Measurements from ENCODE around the gene NAGLU.

The NAGLU gene

DNA sequence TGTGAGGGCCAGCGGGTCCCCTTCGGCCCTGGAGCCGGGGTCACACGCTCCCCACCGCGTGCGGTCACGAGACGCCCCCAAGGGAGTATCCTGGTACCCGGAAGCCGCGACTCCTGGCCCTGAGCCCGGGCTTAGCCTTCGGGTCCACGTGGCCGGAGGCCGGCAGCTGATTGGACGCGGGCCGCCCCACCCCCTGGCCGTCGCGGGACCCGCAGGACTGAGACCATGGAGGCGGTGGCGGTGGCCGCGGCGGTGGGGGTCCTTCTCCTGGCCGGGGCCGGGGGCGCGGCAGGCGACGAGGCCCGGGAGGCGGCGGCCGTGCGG lies at the start of gene NAGLU:
Gene NAGLU, plus strand, starts transcription at position 194 of the 324 bp plus-strand sequence. Its CDS starts 32 bp downstream, at position 226.
- Histone ChIP-seq H3K4me1 (ENCODE audit: insufficient read depth, insufficient read length) (peaks cover 13% of the 10 kb centered on the region), H3K36me3 (ENCODE audit: insufficient read depth, insufficient read length, low read length) (peaks cover 23% of the 10 kb centered on the region), H3K9me3 (ENCODE audit: insufficient read depth, low read length) (no peaks in the 10 kb centered on the region), H3K9ac (ENCODE audit: insufficient read length, low read depth) (peak within 1 kb of the TSS; percentile 85), H3K4me3 (ENCODE audit: insufficient read length, low read depth) (peak within 1 kb of the TSS; percentile 75), H3K27me3 (ENCODE audit: insufficient read depth, insufficient read length) (peaks cover 4% of the 10 kb centered on the region)
- peak; percentile 71 for DNase-seq (ENCODE audit: low read depth, low spot score)
- no peak for TF ChIP-seq SUZ12 (IDR thresholded peaks at IDR 0.05; ENCODE audit: extremely low read depth, insufficient read depth, insufficient read length)
- TF ChIP-seq ZNF274 (IDR thresholded peaks at IDR 0.05; ENCODE audit: low read depth, low read length): no peak
- no peak for TF ChIP-seq YY1 (IDR thresholded peaks at IDR 0.05; ENCODE audit: insufficient read depth, insufficient read length)

- H3K27me3 ChIP-seq (ENCODE audit: insufficient read depth, insufficient read length): no peaks in the 10 kb centered on the region
- H3K36me3 ChIP-seq (ENCODE audit: insufficient read depth, insufficient read length, low read length): peaks cover 80% of the 10 kb centered on the region
- no peak for TF ChIP-seq SUZ12 (IDR thresholded peaks at IDR 0.05; ENCODE audit: extremely low read depth, insufficient read depth, insufficient read length)
- TF ChIP-seq ZNF274 (IDR thresholded peaks at IDR 0.05; ENCODE audit: low read depth, low read length): no peak
- no peak for TF ChIP-seq YY1 (IDR thresholded peaks at IDR 0.05; ENCODE audit: insufficient read depth, insufficient read length)
- H3K9me3 ChIP-seq (ENCODE audit: insufficient read depth, low read length): no peaks in the 10 kb centered on the region
- H3K4me3 ChIP-seq (ENCODE audit: insufficient read length, low read depth): no peak overlapping the region
- no peak for DNase-seq (ENCODE audit: low read depth, low spot score)
- H3K9ac ChIP-seq (ENCODE audit: insufficient read length, low read depth): no peak overlapping the region
- no peaks in the 10 kb centered on the region for H3K4me1 ChIP-seq (ENCODE audit: insufficient read depth, insufficient read length)
Observed at GRCh38 chr17:42488032-42488431, 48.0 kb upstream of the NAGLU start.

GRCh38 chr17:42493319-42493718 lies 42.7 kb upstream of the NAGLU start:
- Histone ChIP-seq H3K4me3 (ENCODE audit: insufficient read length, low read depth) (no peak overlapping the region), H3K9ac (ENCODE audit: insufficient read length, low read depth) (no peak overlapping the region), H3K36me3 (ENCODE audit: insufficient read depth, insufficient read length, low read length) (peaks cover 77% of the 10 kb centered on the region), H3K27me3 (ENCODE audit: insufficient read depth, insufficient read length) (no peaks in the 10 kb centered on the region), H3K9me3 (ENCODE audit: insufficient read depth, low read length) (no peaks in the 10 kb centered on the region), H3K4me1 (ENCODE audit: insufficient read depth, insufficient read length) (no peaks in the 10 kb centered on the region)
- no peak for DNase-seq (ENCODE audit: low read depth, low spot score)
- TF ChIP-seq SUZ12 (IDR thresholded peaks at IDR 0.05; ENCODE audit: extremely low read depth, insufficient read depth, insufficient read length): no peak
- TF ChIP-seq YY1 (IDR thresholded peaks at IDR 0.05; ENCODE audit: insufficient read depth, insufficient read length): no peak
- TF ChIP-seq ZNF274 (IDR thresholded peaks at IDR 0.05; ENCODE audit: low read depth, low read length): no peak

- peaks cover 71% of the 10 kb centered on the region for H3K36me3 ChIP-seq (ENCODE audit: insufficient read depth, insufficient read length, low read length)
- H3K9ac ChIP-seq (ENCODE audit: insufficient read length, low read depth): no peak overlapping the region
- H3K27me3 ChIP-seq (ENCODE audit: insufficient read depth, insufficient read length): no peaks in the 10 kb centered on the region
- H3K4me1 ChIP-seq (ENCODE audit: insufficient read depth, insufficient read length): no peaks in the 10 kb centered on the region
- no peaks in the 10 kb centered on the region for H3K9me3 ChIP-seq (ENCODE audit: insufficient read depth, low read length)
- H3K4me3 ChIP-seq (ENCODE audit: insufficient read length, low read depth): no peak overlapping the region
- TF ChIP-seq ZNF274 (IDR thresholded peaks at IDR 0.05; ENCODE audit: low read depth, low read length) (no peak), YY1 (IDR thresholded peaks at IDR 0.05; ENCODE audit: insufficient read depth, insufficient read length) (no peak), SUZ12 (IDR thresholded peaks at IDR 0.05; ENCODE audit: extremely low read depth, insufficient read depth, insufficient read length) (no peak)
- no peak for DNase-seq (ENCODE audit: low read depth, low spot score)
Observed at GRCh38 chr17:42494673-42495072, 41.4 kb upstream of the NAGLU start.

- Histone ChIP-seq H3K9ac (ENCODE audit: insufficient read length, low read depth) (no peak overlapping the region), H3K4me3 (ENCODE audit: insufficient read length, low read depth) (no peak overlapping the region), H3K27me3 (ENCODE audit: insufficient read depth, insufficient read length) (no peaks in the 10 kb centered on the region), H3K9me3 (ENCODE audit: insufficient read depth, low read length) (no peaks in the 10 kb centered on the region), H3K4me1 (ENCODE audit: insufficient read depth, insufficient read length) (no peaks in the 10 kb centered on the region), H3K36me3 (ENCODE audit: insufficient read depth, insufficient read length, low read length) (peaks cover 72% of the 10 kb centered on the region)
- no peak for DNase-seq (ENCODE audit: low read depth, low spot score)
- TF ChIP-seq YY1 (IDR thresholded peaks at IDR 0.05; ENCODE audit: insufficient read depth, insufficient read length) (no peak), SUZ12 (IDR thresholded peaks at IDR 0.05; ENCODE audit: extremely low read depth, insufficient read depth, insufficient read length) (no peak), ZNF274 (IDR thresholded peaks at IDR 0.05; ENCODE audit: low read depth, low read length) (no peak)
Observed at GRCh38 chr17:42498828-42499227, 37.2 kb upstream of the NAGLU start.

- Histone ChIP-seq H3K4me1 (ENCODE audit: insufficient read depth, insufficient read length) (no peaks in the 10 kb centered on the region), H3K27me3 (ENCODE audit: insufficient read depth, insufficient read length) (no peaks in the 10 kb centered on the region), H3K4me3 (ENCODE audit: insufficient read length, low read depth) (no peak overlapping the region), H3K9me3 (ENCODE audit: insufficient read depth, low read length) (no peaks in the 10 kb centered on the region), H3K36me3 (ENCODE audit: insufficient read depth, insufficient read length, low read length) (peaks cover 51% of the 10 kb centered on the region), H3K9ac (ENCODE audit: insufficient read length, low read depth) (no peak overlapping the region)
- TF ChIP-seq SUZ12 (IDR thresholded peaks at IDR 0.05; ENCODE audit: extremely low read depth, insufficient read depth, insufficient read length) (no peak), YY1 (IDR thresholded peaks at IDR 0.05; ENCODE audit: insufficient read depth, insufficient read length) (no peak), ZNF274 (IDR thresholded peaks at IDR 0.05; ENCODE audit: low read depth, low read length) (no peak)
- no peak for DNase-seq (ENCODE audit: low read depth, low spot score)
Observed at GRCh38 chr17:42502091-42502490, 34.0 kb upstream of the NAGLU start.

DNA sequence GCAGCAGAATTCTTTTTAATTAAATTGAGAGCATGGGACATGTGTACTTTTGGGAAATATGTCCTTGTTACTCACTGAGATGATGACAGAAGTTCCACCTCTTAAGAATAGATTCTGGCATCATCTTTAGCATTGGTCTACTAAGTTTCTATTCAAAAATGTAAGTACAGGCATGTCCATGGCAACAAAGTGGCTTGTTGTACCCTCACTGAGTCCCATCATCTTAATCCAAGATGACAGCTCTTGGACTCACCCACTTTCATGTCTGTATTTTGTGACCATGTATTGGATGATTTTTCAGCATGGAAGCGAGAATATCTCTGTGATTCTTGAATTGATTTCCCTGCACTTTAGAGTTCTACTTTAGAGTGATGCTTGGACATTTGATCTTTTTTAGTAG lies 33.1 kb upstream of the NAGLU start:
- Histone ChIP-seq H3K36me3 (ENCODE audit: insufficient read depth, insufficient read length, low read length) (peaks cover 58% of the 10 kb centered on the region), H3K9me3 (ENCODE audit: insufficient read depth, low read length) (no peaks in the 10 kb centered on the region), H3K4me3 (ENCODE audit: insufficient read length, low read depth) (no peak overlapping the region), H3K4me1 (ENCODE audit: insufficient read depth, insufficient read length) (no peaks in the 10 kb centered on the region), H3K9ac (ENCODE audit: insufficient read length, low read depth) (no peak overlapping the region), H3K27me3 (ENCODE audit: insufficient read depth, insufficient read length) (no peaks in the 10 kb centered on the region)
- no peak for DNase-seq (ENCODE audit: low read depth, low spot score)
- TF ChIP-seq YY1 (IDR thresholded peaks at IDR 0.05; ENCODE audit: insufficient read depth, insufficient read length): no peak
- no peak for TF ChIP-seq ZNF274 (IDR thresholded peaks at IDR 0.05; ENCODE audit: low read depth, low read length)
- TF ChIP-seq SUZ12 (IDR thresholded peaks at IDR 0.05; ENCODE audit: extremely low read depth, insufficient read depth, insufficient read length): no peak

Measured in NT2/D1 (cell line).